H9 (cell line): ENCODE data around the gene MYOZ3. TPM values are rescaled to one million over a fixed set of nuclear protein-coding genes. Genes with fewer than 3 reads are reported as not detected.

Experiments used
- DNase-seq: peaks from one replicate; pipeline ENCODE4 v3.0.0-alpha.2; 2017
- H2AFZ ChIP-seq: one replicate; pipeline ENCODE4 v1.6.1; 2013; ENCODE audit warnings: mild to moderate bottlenecking, low read length, control low read depth, moderate library complexity
- H2AK5ac ChIP-seq: 2 replicates; pipeline ENCODE4 v1.6.1; 2013; ENCODE audit warnings: low read length, control low read depth, mixed read lengths; ENCODE audit not compliant: insufficient read length
- H2BK120ac ChIP-seq: one replicate; pipeline ENCODE4 v1.6.1; 2013; ENCODE audit warnings: low read depth, mild to moderate bottlenecking, low read length, control low read depth, inconsistent platforms; ENCODE audit not compliant: poor library complexity, severe bottlenecking
- H2BK12ac ChIP-seq: 2 replicates; pipeline ENCODE4 v1.6.1; 2013; ENCODE audit warnings: low read length, control low read depth, mixed read lengths, low read depth; ENCODE audit not compliant: insufficient read length
- H2BK15ac ChIP-seq: 2 replicates; pipeline ENCODE4 v1.6.1; 2013; ENCODE audit warnings: low read depth, low read length, control low read depth
- H2BK20ac ChIP-seq: one replicate; pipeline ENCODE4 v1.6.1; 2013; ENCODE audit warnings: low read depth, mild to moderate bottlenecking, low read length, control low read depth, inconsistent platforms; ENCODE audit not compliant: poor library complexity, severe bottlenecking
- H2BK5ac ChIP-seq: 2 replicates; pipeline ENCODE4 v1.6.1; 2013; ENCODE audit warnings: low read length, control low read depth, mixed read lengths; ENCODE audit not compliant: insufficient read length
- H3K14ac ChIP-seq: 2 replicates; pipeline ENCODE4 v1.6.1; 2013; ENCODE audit warnings: low read length, control low read depth; ENCODE audit not compliant: insufficient read depth
- H3K18ac ChIP-seq: 2 replicates; pipeline ENCODE4 v1.6.1; 2013; ENCODE audit warnings: low read depth, mild to moderate bottlenecking, mixed read lengths, low read length, control low read depth; ENCODE audit not compliant: insufficient read length
- H3K23ac ChIP-seq: 2 replicates; pipeline ENCODE4 v1.6.1; 2013; ENCODE audit warnings: low read length, control low read depth, mixed read lengths, low read depth; ENCODE audit not compliant: insufficient read length
- H3K23me2 ChIP-seq: 2 replicates; pipeline ENCODE4 v1.6.1; 2013; ENCODE audit warnings: low read depth, mild to moderate bottlenecking, mixed read lengths, low read length, control low read depth; ENCODE audit not compliant: insufficient read length, poor library complexity, severe bottlenecking
- H3K27ac ChIP-seq: 2 replicates; pipeline ENCODE4 v1.5.1; 2013; ENCODE audit warnings: low read length, control low read depth, mixed read lengths, low read depth; ENCODE audit not compliant: insufficient read length
- H3K27me3 ChIP-seq: 2 replicates; pipeline ENCODE4 v1.6.1; 2013; ENCODE audit warnings: low read length, control low read depth, inconsistent platforms; ENCODE audit not compliant: insufficient read depth
- H3K4ac ChIP-seq: 2 replicates; pipeline ENCODE4 v1.6.1; 2013; ENCODE audit warnings: low read depth, mild to moderate bottlenecking, control low read depth, inconsistent platforms, low read length, moderate library complexity
- H3K4me1 ChIP-seq: 2 replicates; pipeline ENCODE4 v1.6.1; 2013; ENCODE audit warnings: low read length, control low read depth, inconsistent platforms; ENCODE audit not compliant: insufficient read depth
- H3K4me2 ChIP-seq: 2 replicates; pipeline ENCODE4 v1.6.1; 2013; ENCODE audit warnings: low read length, control low read depth, mixed read lengths; ENCODE audit not compliant: insufficient read length, insufficient read depth
- H3K56ac ChIP-seq: 2 replicates; pipeline ENCODE4 v1.6.1; 2013; ENCODE audit warnings: low read depth, mild to moderate bottlenecking, mixed read lengths, low read length, control low read depth; ENCODE audit not compliant: insufficient read length
- H3K79me1 ChIP-seq: 2 replicates; pipeline ENCODE4 v1.6.1; 2013; ENCODE audit warnings: low read depth, mild to moderate bottlenecking, moderate library complexity, low read length, control low read depth, inconsistent platforms; ENCODE audit not compliant: insufficient read depth, poor library complexity, severe bottlenecking
- H3K79me2 ChIP-seq: 2 replicates; pipeline ENCODE4 v1.6.1; 2013; ENCODE audit warnings: low read length, control low read depth, inconsistent platforms; ENCODE audit not compliant: insufficient read depth
- H3K9ac ChIP-seq: 2 replicates; pipeline ENCODE4 v1.6.1; 2013; ENCODE audit warnings: low read length, control low read depth, mixed read lengths; ENCODE audit not compliant: insufficient read length; ENCODE audit errors: extremely low read depth
- H3K9me3 ChIP-seq: one replicate; pipeline ENCODE4 v1.6.1; 2013; ENCODE audit warnings: low read depth, low read length, inconsistent platforms; ENCODE audit not compliant: control insufficient read depth
- H3T11ph ChIP-seq: one replicate; pipeline ENCODE4 v1.6.1; 2013; ENCODE audit warnings: mild to moderate bottlenecking, low read length, control low read depth, inconsistent platforms
- H4K20me1 ChIP-seq: one replicate; pipeline ENCODE4 v1.6.1; 2013; ENCODE audit not compliant: control insufficient read depth, insufficient read length, insufficient read depth
- H4K5ac ChIP-seq: 2 replicates; pipeline ENCODE4 v1.6.1; 2013; ENCODE audit warnings: low read depth, mild to moderate bottlenecking, mixed read lengths, low read length, control low read depth; ENCODE audit not compliant: insufficient read length
- H4K8ac ChIP-seq: replicated peaks from 2 replicates; pipeline ENCODE4 v1.6.1; 2013; ENCODE audit warnings: low read length, control low read depth, mixed read lengths, low read depth; ENCODE audit not compliant: insufficient read length
- H4K91ac ChIP-seq: 2 replicates; pipeline ENCODE4 v1.6.1; 2013; ENCODE audit warnings: low read depth, mild to moderate bottlenecking, moderate library complexity, mixed read lengths, low read length, control low read depth; ENCODE audit not compliant: insufficient read length
- H3K27ac Mint-ChIP-seq, 3 experiments: 2 replicates in 2 of 3; 3 replicates in 1 of 3; pipeline ENCODE4 v1.8.0; 2020 to 2021; ENCODE audit warnings: mixed read lengths in 3 of 3, mild to moderate bottlenecking in 1 of 3, moderate library complexity in 1 of 3
- H3K27me3 Mint-ChIP-seq: 2 replicates; pipeline ENCODE4 v1.8.0; 2021; ENCODE audit warnings: low read depth, mild to moderate bottlenecking, moderate library complexity, mixed read lengths
- H3K36me3 Mint-ChIP-seq, 3 experiments: 2 replicates in 2 of 3; 3 replicates in 1 of 3; pipeline ENCODE4 v1.8.0; 2020 to 2021; ENCODE audit warnings: low read depth in 3 of 3, mixed read lengths in 3 of 3; ENCODE audit not compliant: insufficient read depth in 1 of 3
- H3K4me1 Mint-ChIP-seq, 2 experiments: 2 replicates each; pipeline ENCODE4 v1.8.0; 2020; ENCODE audit warnings: mixed read lengths in 2 of 2
- H3K4me3 Mint-ChIP-seq, 2 experiments: 2 replicates in 1 of 2; 3 replicates in 1 of 2; pipeline ENCODE4 v1.8.0; 2020 to 2021; ENCODE audit warnings: mild to moderate bottlenecking in 2 of 2, mixed read lengths in 2 of 2, moderate library complexity in 1 of 2
- H3K9me3 Mint-ChIP-seq, 2 experiments: 2 replicates in 1 of 2; 3 replicates in 1 of 2; pipeline ENCODE4 v1.8.0; 2020; ENCODE audit warnings: mild to moderate bottlenecking in 2 of 2, mixed read lengths in 2 of 2, moderate library complexity in 1 of 2
- CTCF ChIP-seq: fragments of 200-600 bp; sonication (generic); conservative IDR thresholded peaks from 3 replicates; pipeline ENCODE4 v1.8.0; 2021; ENCODE audit warnings: antibody characterized with exemption, mild to moderate bottlenecking
- WGBS: extraction: QIAGEN DNeasy Blood & Tissue Kit; methylation state at CpG from one replicate; pipeline ENCODE4 v1.1.7; 2013; ENCODE audit warnings: missing lambda C conversion rate, low lambda C conversion rate, mixed read lengths; ENCODE audit not compliant: insufficient read length; ENCODE audit errors: extremely low coverage; 5-methylcytosine and 5-hydroxymethylcytosine counted together
- total RNA-seq: library from RNA; stranded (reverse); gene quantifications from 2 replicates; pipeline ENCODE4 v1.2.1, GENCODE V29; 2021

The MYOZ3 gene
- total RNA-seq, 1 experiment from 2014 or later: 18.1 TPM

GRCh38 chr5:150636391-150637244, 24.4 kb upstream of the MYOZ3 start:
- no CpG with 5 or more reads among the region's 6 CpGs for WGBS

More at GRCh38 chr5:150636391-150637244, 24.4 kb upstream of the MYOZ3 start:
- Histone ChIP-seq H3K27ac (no peak overlapping the region), H3K27me3 (no peaks in the 10 kb centered on the region), H3K4me2 (no peak overlapping the region), H2BK12ac (no peak overlapping the region), H3K23ac (no peak overlapping the region), H4K91ac (no peak overlapping the region), H3T11ph (no peak overlapping the region), H3K9me3 (no peaks in the 10 kb centered on the region), H2AFZ (no peak overlapping the region), H3K79me1 (no peaks in the 10 kb centered on the region), H4K5ac (no peak overlapping the region), H3K56ac (no peak overlapping the region), H3K14ac (no peak overlapping the region), H2BK5ac (no peak overlapping the region), H4K8ac (no peak overlapping the region), H3K79me2 (no peaks in the 10 kb centered on the region), H3K18ac (no peak overlapping the region), H2BK20ac (no peak overlapping the region), H2BK120ac (no peak overlapping the region), H4K20me1 (no peaks in the 10 kb centered on the region), H3K4ac (no peak overlapping the region), H3K23me2 (no peaks in the 10 kb centered on the region), H2BK15ac (no peak overlapping the region), H2AK5ac (no peak overlapping the region), H3K4me1 (no peaks in the 10 kb centered on the region), H3K9ac (no peak overlapping the region)
- Mint-ChIP-seq H3K4me1 (peaks cover 41 to 45% of the 10 kb centered on the region in 2 experiments), H3K4me3 (no peak overlapping the region), H3K27me3 (no peaks in the 10 kb centered on the region; the same call in 1 of the 2 replicates), H3K36me3 (no peaks in the 10 kb centered on the region), H3K27ac (no peak overlapping the region), H3K9me3 (no peaks in the 10 kb centered on the region)
- no peak for TF ChIP-seq CTCF
- no peak for DNase-seq
